HEK293 (cell line): ENCODE results near the gene GREB1L.

Experiments used
- ATF2 ChIP-seq: fragments of 450-650 bp; formaldehyde crosslinking; IDR thresholded peaks from 2 replicates; pipeline ENCODE4 v1.5.1; 2016; ENCODE audit warnings: missing biosample characterization, missing genetic modification characterization, low read depth
- BCL6B ChIP-seq: fragments of 450-650 bp; formaldehyde crosslinking; IDR thresholded peaks from 2 replicates; pipeline ENCODE4 v1.5.1; 2017; ENCODE audit warnings: missing biosample characterization, missing genetic modification characterization
- CTCF ChIP-seq: fragments of 450-650 bp; formaldehyde crosslinking; IDR thresholded peaks from 2 replicates; pipeline ENCODE4 v1.5.1; 2016; ENCODE audit warnings: missing biosample characterization, missing genetic modification characterization
- GFI1B ChIP-seq: fragments of 450-650 bp; formaldehyde crosslinking; IDR thresholded peaks from 2 replicates; pipeline ENCODE4 v1.5.1; 2016; ENCODE audit warnings: missing biosample characterization, missing genetic modification characterization
- PRDM1 ChIP-seq: fragments of 450-650 bp; formaldehyde crosslinking; IDR thresholded peaks from 2 replicates; pipeline ENCODE4; 2016; ENCODE audit warnings: missing biosample characterization, missing genetic modification characterization
- PRDM10 ChIP-seq: fragments of 450-650 bp; formaldehyde crosslinking; IDR thresholded peaks from 2 replicates; pipeline ENCODE4 v1.5.1; 2016; ENCODE audit warnings: missing biosample characterization, missing genetic modification characterization
- YY1 ChIP-seq: fragments of 450-650 bp; formaldehyde crosslinking; IDR thresholded peaks from 2 replicates; pipeline ENCODE4 v1.5.1; 2018; ENCODE audit warnings: missing biosample characterization, missing genetic modification characterization
- ZBTB6 ChIP-seq: fragments of 450-650 bp; formaldehyde crosslinking; IDR thresholded peaks from 2 replicates; pipeline ENCODE4 v1.5.1; 2017; ENCODE audit warnings: missing biosample characterization, missing genetic modification characterization
- ZNF561 ChIP-seq: fragments of 450-650 bp; IDR thresholded peaks from 2 replicates; pipeline ENCODE4 v1.5.1; 2018; ENCODE audit warnings: missing biosample characterization, missing genetic modification characterization, borderline replicate concordance
- ZNF610 ChIP-seq: fragments of 450-650 bp; formaldehyde crosslinking; IDR thresholded peaks from 2 replicates; pipeline ENCODE4 v1.5.1; 2016; ENCODE audit warnings: missing biosample characterization, missing genetic modification characterization, borderline replicate concordance
- ZNF654 ChIP-seq: fragments of 450-650 bp; formaldehyde crosslinking; IDR thresholded peaks from 2 replicates; pipeline ENCODE4 v1.5.1; 2016; ENCODE audit warnings: low read depth, missing biosample characterization, missing genetic modification characterization
- ZNF830 ChIP-seq: fragments of 450-650 bp; IDR thresholded peaks from 2 replicates; pipeline ENCODE4 v1.5.0; 2018; ENCODE audit warnings: missing biosample characterization, missing genetic modification characterization, low read depth, mild to moderate bottlenecking, moderate library complexity
- ZSCAN18 ChIP-seq: fragments of 450-650 bp; formaldehyde crosslinking; IDR thresholded peaks from 2 replicates; pipeline ENCODE4 v1.5.1; 2016; ENCODE audit warnings: missing biosample characterization, missing genetic modification characterization

- TF ChIP-seq ZBTB6 (tag by site-specific recombination) (no peak), CTCF (tag by site-specific recombination) (no peak), PRDM10 (tag by site-specific recombination) (no peak), GFI1B (no peak), PRDM1 (tag by site-specific recombination) (no peak), ZSCAN18 (tag by site-specific recombination) (no peak), ZNF610 (tag by site-specific recombination) (no peak), BCL6B (tag by site-specific recombination) (no peak), ZNF561 (tag by site-specific recombination) (no peak), ZNF654 (tag by site-specific recombination) (no peak), ZNF830 (no peak), YY1 (tag by site-specific recombination) (no peak), ATF2 (no peak)
Observed at GRCh38 chr18:21525916-21526315, 283.9 kb downstream of the GREB1L start.
